ENCODE measurements around the gene CBFA2T2. TPM values are rescaled to one million over a fixed set of nuclear protein-coding genes. Genes with fewer than 3 reads are reported as not detected.

CBFA2T2 gene
- total RNA-seq, 1 experiment from 2014 or later: 6.7 TPM

- no peak for DNase-seq (ENCODE audit: low spot score)
These were observed 161.1 kb downstream of the CBFA2T2 start for GRCh38 chr20:33650753-33651561.

GRCh38 chr20:33651562-33652048 lies 161.7 kb downstream of the CBFA2T2 start:
- DNase-seq (ENCODE audit: low spot score): peak; percentile 27

- DNase-seq (ENCODE audit: low spot score): peak; percentile 64
These were observed 163.5 kb downstream of the CBFA2T2 start for GRCh38 chr20:33653218-33653899.

DNA sequence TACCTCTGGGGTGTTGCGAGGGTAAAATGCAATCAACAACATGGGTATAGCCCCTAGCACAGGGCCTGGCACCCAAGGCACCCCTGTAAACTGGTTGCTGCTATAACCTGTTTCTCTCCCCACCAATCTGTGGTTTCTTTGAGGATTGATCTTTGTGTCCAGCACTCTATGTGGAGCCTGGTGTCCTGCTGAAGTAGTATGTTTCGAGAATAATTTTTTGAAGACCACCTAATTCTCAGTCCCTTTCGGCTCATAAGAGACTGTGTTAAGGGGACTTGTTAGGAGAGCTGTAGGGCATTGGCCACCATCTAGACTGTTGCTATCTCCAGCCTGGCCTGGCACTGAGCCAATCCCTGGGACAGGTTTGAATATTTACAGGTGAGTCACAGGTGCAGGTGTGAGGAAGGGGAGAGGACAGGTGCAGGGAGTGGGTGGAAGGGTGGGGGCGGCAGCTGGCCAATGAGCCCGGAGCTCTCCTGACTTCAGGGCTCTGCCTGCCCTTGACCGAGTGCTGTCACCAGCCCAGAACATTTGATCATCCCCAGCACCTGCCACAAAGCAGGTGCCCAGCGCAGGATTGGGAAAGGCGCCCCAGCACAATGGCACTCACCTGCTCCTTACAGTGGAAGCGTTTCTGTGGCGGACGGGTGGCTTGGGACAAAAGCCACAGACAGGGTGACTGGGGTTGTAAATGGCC lies 164.2 kb downstream of the CBFA2T2 start:
- DNase-seq (ENCODE audit: low spot score): no peak

GRCh38 chr20:33654680-33655161 lies 164.8 kb downstream of the CBFA2T2 start:
- DNase-seq (ENCODE audit: low spot score): no peak

DNA sequence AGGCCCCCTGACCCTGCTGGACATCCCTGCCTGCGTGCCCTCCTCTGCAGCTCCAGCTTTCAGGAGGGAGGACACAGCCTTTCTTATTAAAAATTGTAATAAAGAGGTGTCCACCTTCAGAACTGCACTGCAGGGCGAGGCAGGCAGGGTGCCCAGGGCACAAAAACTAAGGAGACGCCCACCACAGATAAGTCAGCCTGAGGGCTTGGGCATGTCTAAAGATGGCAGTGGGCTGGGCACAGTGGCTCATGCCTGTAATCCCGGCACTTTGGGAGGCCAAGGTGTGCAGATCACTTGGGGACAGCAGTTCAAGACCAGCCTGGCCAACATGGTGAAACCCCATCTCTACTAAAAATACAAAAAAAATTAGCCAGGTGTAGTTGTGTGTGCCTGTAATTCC lies 165.3 kb downstream of the CBFA2T2 start:
- DNase-seq (ENCODE audit: low spot score): no peak

GRCh38 chr20:33656010-33656782 lies 166.3 kb downstream of the CBFA2T2 start:
- no peak for DNase-seq (ENCODE audit: low spot score)

DNA sequence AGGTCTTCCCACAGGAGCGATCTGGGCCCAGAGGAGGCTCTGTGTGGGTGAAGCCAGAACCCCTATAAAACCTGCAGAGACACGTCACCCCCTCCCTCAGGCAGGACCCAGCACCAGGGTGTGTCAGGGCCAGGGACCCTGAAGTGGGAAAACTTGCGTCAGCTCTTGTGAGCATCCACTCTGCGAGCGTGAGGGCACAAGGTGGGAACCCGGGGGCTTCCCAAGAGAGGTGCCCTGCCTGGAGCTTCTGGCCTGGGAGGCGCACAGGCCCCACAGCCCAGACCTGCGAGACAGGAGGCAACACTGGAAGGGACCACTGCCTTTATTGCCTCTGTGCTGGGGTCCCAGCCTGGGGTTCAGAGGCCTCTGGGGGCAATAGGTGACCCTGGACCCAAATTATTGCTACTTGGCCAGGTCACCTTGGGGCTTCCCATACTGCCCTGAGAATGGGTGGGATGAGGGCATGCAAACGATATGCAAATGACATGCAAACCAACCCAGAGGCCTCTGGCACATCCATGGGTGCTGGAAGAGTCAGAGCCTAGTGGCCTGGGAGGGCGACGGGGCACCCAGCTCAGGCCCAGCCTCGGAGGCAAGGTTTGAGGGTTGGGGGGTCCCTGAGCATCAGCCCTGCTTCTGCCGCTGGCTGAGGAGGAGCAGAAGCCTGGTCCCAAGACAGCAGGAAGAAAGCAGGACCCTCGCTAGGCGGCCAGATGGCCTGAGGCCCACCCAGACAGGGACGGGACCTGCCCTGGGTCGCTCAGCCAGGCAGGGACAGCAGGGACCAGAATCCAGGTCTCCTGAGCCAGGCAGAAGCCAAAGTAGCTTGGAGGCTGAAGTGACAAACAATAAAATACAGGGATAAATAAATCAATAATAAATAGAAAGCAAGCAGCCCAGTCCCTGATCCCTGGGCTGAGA lies 167.1 kb downstream of the CBFA2T2 start:
- no peak for DNase-seq (ENCODE audit: low spot score)

DNA sequence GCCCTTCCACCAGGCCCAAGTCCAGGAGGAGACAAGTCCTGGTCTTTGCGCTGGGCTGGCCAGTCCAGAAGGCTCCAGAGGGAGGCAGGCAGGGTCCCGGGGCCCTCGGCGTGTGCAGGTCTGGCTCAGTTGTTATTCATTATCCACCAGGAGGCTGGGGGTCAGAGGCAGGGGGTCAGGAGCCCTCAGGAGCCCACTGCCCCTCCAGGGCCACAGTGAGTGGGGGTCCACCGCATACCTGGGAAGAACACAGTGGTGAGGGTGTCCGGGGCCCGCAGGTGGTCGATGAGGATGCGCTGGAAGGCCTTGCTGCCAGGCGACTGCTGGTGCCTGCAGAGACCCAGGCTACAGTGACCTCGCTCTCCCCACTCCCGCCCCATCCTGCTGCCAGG lies 167.8 kb downstream of the CBFA2T2 start:
- no peak for DNase-seq (ENCODE audit: low spot score)

DNA sequence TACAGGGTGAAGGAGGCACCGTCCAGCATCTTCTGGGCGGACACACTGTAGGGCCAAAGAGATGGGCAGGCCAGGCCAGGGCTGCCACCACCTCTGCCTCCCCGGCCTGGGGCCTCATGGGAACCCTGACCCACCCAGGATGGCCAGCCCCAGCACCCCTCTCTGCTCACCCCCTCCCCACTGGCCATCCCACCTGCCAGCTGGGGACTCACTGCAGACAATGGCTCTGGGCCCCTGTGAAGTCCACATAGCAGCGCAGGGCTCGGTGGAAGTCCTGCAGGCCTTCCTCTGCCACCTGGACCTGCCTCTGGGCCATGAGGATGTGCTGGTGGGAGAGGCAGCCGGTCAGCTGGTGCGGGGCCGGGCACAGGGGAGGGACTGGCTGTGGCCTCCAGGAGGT lies 168.6 kb downstream of the CBFA2T2 start:
- no peak for DNase-seq (ENCODE audit: low spot score)

- no peak for DNase-seq (ENCODE audit: low spot score)
These were observed 169.0 kb downstream of the CBFA2T2 start for GRCh38 chr20:33658929-33659328.

DNA sequence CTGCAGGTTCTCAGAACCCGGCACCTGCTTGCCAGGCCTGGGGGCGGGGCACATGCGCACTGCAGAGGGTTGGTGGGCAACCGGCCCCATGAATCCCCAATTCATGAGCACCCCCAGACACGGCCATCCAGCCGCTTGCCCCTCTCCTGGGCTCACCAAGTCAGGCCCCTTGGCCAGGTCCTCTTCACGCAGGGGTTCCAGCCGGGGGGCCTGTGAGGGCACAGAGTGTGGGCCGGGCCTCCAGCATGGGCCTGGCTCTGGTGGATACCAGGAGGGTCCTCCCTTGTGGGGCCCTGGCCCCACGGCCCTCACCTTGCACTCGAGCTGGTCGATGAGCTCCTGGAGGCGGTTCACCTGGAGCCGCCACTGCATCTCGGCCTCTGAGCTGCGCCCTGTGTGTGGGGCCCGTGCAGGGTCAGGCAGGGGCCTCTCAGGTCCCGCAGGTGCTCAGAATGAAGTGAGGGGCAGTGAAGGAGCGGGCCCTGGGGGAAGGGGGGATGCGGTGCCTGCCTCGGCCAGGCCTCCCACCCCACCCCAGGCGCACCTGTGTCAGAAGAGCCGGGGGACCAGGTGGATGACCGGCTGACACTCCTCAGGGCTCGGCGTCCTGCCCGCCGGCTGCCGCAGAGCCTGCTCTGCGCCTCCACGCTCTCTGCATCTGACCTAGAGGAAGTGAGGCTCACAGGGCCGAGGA lies 169.6 kb downstream of the CBFA2T2 start:
- no peak for DNase-seq (ENCODE audit: low spot score)

GRCh38 chr20:33660035-33660684 lies 170.3 kb downstream of the CBFA2T2 start:
- DNase-seq (ENCODE audit: low spot score): no peak

DNA sequence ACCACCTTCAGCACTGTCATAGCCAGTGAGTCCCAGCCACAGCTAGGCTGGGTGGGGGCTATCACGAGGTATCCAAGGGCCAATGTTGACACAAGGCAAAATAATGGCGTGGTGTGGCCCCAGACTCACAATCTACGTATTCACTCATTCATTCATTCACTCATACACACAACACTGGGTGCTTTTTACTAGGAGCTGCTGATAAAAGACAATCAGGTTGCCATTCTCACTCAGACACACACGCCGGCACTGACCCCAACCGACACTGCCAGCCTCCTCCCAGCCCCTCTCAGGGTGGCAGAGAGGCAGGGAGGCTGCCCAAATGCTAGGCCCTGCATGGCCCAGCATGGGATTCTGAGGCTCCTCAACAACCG lies 170.8 kb downstream of the CBFA2T2 start:
- no peak for DNase-seq (ENCODE audit: low spot score)

DNA sequence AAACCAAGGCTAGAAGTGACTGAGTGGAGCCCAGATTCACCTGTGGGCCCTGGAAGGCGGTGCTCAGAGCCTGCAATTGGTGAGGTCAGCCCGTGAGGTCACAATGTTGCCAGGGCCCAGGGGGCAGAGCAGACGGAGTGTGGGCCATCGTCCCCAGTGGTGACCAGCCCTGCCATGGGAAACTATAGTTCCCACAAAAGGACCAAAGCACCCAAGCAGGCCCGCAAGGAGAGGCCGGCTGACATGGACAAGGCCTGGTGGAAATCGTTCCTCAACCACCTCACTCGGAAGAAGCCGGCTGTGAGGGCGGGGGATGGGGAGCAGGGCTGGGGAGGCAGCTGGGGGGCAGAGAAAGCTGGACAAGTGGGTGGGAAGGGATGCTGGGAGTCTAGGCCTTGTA lies 172.3 kb downstream of the CBFA2T2 start, which contains the start of gene C20orf144:
TSS of gene C20orf144 (plus strand) at position 156 of the 400 bp plus-strand sequence. CDS start at position 175, 19 bp downstream.
- DNase-seq (ENCODE audit: low spot score): no peak

GRCh38 chr20:33663161-33664084 lies 173.5 kb downstream of the CBFA2T2 start:
- DNase-seq (ENCODE audit: low spot score): peak; percentile 75

GRCh38 chr20:33664085-33664761 lies 174.3 kb downstream of the CBFA2T2 start:
- no peak for DNase-seq (ENCODE audit: low spot score)

DNA sequence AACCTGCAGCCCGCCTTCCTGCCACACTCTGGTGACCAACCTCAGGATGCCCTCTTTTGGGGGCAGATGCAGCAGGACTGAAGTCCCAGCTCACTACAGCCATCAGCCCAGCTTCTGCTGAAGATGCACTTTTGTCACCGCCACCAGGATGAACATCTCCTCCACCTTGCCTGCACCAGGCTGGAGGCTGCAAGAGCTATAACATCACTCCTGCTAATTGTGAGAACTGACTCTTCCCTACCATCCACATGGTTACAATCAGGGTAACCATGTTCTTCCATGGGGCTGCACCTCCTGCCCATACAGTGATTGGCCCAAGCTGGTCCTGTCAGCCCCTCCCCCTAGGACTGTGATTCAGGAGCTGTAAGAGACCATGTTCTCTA lies 174.9 kb downstream of the CBFA2T2 start:
- DNase-seq (ENCODE audit: low spot score): no peak

Data from A172 (cell line).